Upper lobe of left lung (tissue), 6 donors: ENCODE results near the gene CD3D. TPM values are rescaled to one million over a fixed set of nuclear protein-coding genes. Genes with fewer than 3 reads are reported as not detected.

Experiments used
- ATAC-seq, 2 donors: fragments of 200-7000 bp; cut with Tn5 transposase; one replicate each; pipeline ENCODE4 v1.9.1; 2022; ENCODE audit warnings: mild to moderate bottlenecking in 2 of 2, moderate library complexity in 2 of 2; ENCODE audit not compliant: low FRiP score in 2 of 2
- DNase-seq, 2 donors: peaks; one replicate each; pipeline ENCODE4 v3.0.0-alpha.2; 2019 to 2020
- H3K27ac ChIP-seq, 4 donors: fragments of 200-600 bp; sonication (generic); one replicate each; pipeline ENCODE4 v1.5.1; 2016 to 2019
- H3K27me3 ChIP-seq, 4 donors: fragments of 200-600 bp; sonication (generic); one replicate each; pipeline ENCODE4 v1.5.1; 2017 to 2019
- H3K36me3 ChIP-seq, 4 donors: fragments of 200-600 bp; sonication (generic); one replicate each; pipeline ENCODE4 v1.5.1; 2016 to 2019
- H3K4me1 ChIP-seq, 4 donors: fragments of 200-600 bp; sonication (generic); one replicate each; pipeline ENCODE4 v1.5.1; 2018 to 2019
- H3K4me3 ChIP-seq, 4 donors: fragments of 200-600 bp; sonication (generic); one replicate each; pipeline ENCODE4 v1.5.1; 2017 to 2019; ENCODE audit warnings: mild to moderate bottlenecking in 2 of 4, moderate library complexity in 1 of 4
- H3K9me3 ChIP-seq, 4 donors: fragments of 200-600 bp; sonication (generic); one replicate each; pipeline ENCODE4 v1.5.1; 2018 to 2019
- CTCF ChIP-seq, 6 experiments: fragments of 450-650 bp in 4 of 6; fragments of 200-600 bp in 2 of 6; sonication (generic) in 2 of 6; IDR thresholded peaks; one replicate each; pipeline ENCODE4 v1.5.1; 2016 to 2019; ENCODE audit warnings: antibody characterized with exemption in 6 of 6
- EP300 ChIP-seq, 4 donors: sonication (generic); formaldehyde crosslinking; IDR thresholded peaks; one replicate each; pipeline ENCODE4 v1.5.1; 2017; ENCODE audit warnings: antibody characterized with exemption in 4 of 4, control low read depth in 2 of 4
- POLR2A ChIP-seq, 4 donors: fragments of 450-650 bp; IDR thresholded peaks; one replicate each; pipeline ENCODE4 v1.5.1; 2016 to 2017; ENCODE audit warnings: antibody characterized with exemption in 4 of 4, mild to moderate bottlenecking in 2 of 4
- POLR2AphosphoS5 ChIP-seq, 2 donors: sonication (generic); formaldehyde crosslinking; IDR thresholded peaks; one replicate each; pipeline ENCODE4 v1.5.1; 2017; ENCODE audit warnings: antibody characterized with exemption in 2 of 2
- WGBS, 2 donors: methylation state at CpG; one replicate each; pipeline ENCODE4 v1.1.5; 2017 to 2018; 5-methylcytosine and 5-hydroxymethylcytosine counted together
- total RNA-seq, 6 donors: library from RNA; depleted of rRNA in 4 of 6; stranded (reverse); fragments of >200 nt in 4 of 6; gene quantifications; one replicate each; pipeline versions ENCODE4 v1.1.0 to v1.2.1, GENCODE V29; 2016 to 2021
- donor health status: DM: no; HTN: no; CAD: no; lungs with moderate emphysema.
- donor health status: DM: no; HTN: yes; CAD: no; lungs with severe emphysema.

CD3D gene
- total RNA-seq, 6 donors from 2014 or later: 4.1 to 22.3 (median 7.6) TPM

DNA sequence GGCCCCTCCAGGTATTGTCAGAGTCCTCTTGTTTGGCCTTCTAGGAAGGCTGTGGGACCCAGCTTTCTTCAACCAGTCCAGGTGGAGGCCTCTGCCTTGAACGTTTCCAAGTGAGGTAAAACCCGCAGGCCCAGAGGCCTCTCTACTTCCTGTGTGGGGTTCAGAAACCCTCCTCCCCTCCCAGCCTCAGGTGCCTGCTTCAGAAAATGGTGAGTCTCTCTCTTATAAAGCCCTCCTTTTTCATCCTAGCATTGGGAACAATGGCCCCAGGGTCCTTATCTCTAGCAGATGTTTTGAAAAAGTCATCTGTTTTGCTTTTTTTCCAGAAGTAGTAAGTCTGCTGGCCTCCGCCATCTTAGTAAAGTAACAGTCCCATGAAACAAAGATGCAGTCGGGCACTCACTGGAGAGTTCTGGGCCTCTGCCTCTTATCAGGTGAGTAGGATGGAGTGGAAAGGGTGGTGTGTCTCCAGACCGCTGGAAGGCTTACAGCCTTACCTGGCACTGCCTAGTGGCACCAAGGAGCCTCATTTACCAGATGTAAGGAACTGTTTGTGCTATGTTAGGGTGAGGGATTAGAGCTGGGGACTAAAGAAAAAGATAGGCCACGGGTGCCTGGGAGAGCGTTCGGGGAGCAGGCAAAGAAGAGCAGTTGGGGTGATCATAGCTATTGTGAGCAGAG, 37.8 kb downstream of the CD3D start, which contains the start of gene CD3E:
TSS of gene CD3E (plus strand) at position 163 of the 681 bp plus-strand sequence. CDS start at position 386, 223 bp downstream.
- Histone ChIP-seq H3K36me3 (no peaks in the 10 kb centered on the region), H3K9me3 (no peaks in the 10 kb centered on the region), H3K4me3 (peak within 1 kb of the TSS in 3 of 4 donors; percentile 12 to 26 (median 25)), H3K27ac (peak within 1 kb of the TSS in 2 of 4 donors; percentile 21 to 53), H3K4me1 (no peaks in the 10 kb centered on the region), H3K27me3 (no peaks in the 10 kb centered on the region)
- no peak for TF ChIP-seq POLR2A (IDR thresholded peaks at IDR 0.05)
- no peak for TF ChIP-seq EP300 (IDR thresholded peaks at IDR 0.05)
- no peak for TF ChIP-seq POLR2AphosphoS5 (IDR thresholded peaks at IDR 0.05)
- TF ChIP-seq CTCF (IDR thresholded peaks at IDR 0.05): no peak
- 67 to 79% methylated on average over 8 of the region's 8 CpGs for WGBS, 2 donors
- no peak for ATAC-seq
- no peak for DNase-seq

- H3K27ac ChIP-seq: peak overlapping the region in 1 of 4 donors; percentile 53
- no peak for ATAC-seq
- 56 to 60% methylated on average over 1 of the region's 1 CpG for WGBS, 2 donors
- H3K27me3 ChIP-seq: no peaks in the 10 kb centered on the region
- H3K9me3 ChIP-seq: no peaks in the 10 kb centered on the region
- no peak overlapping the region for H3K4me3 ChIP-seq
- no peaks in the 10 kb centered on the region for H3K4me1 ChIP-seq
- DNase-seq: no peak
- H3K36me3 ChIP-seq: no peaks in the 10 kb centered on the region
- TF ChIP-seq CTCF (IDR thresholded peaks at IDR 0.05) (no peak), POLR2A (IDR thresholded peaks at IDR 0.05) (no peak)
These were observed 38.3 kb downstream of the CD3D start for GRCh38 chr11:118304227-118304567.

GRCh38 chr11:118301600-118302195, 40.8 kb downstream of the CD3D start:
- Histone ChIP-seq H3K36me3 (no peaks in the 10 kb centered on the region), H3K27ac (no peak overlapping the region), H3K4me1 (no peaks in the 10 kb centered on the region), H3K27me3 (no peaks in the 10 kb centered on the region), H3K9me3 (no peaks in the 10 kb centered on the region), H3K4me3 (no peak overlapping the region)
- no peak for TF ChIP-seq POLR2AphosphoS5 (IDR thresholded peaks at IDR 0.05)
- TF ChIP-seq POLR2A (IDR thresholded peaks at IDR 0.05): no peak
- TF ChIP-seq EP300 (IDR thresholded peaks at IDR 0.05): no peak
- no peak for TF ChIP-seq CTCF (IDR thresholded peaks at IDR 0.05)
- ATAC-seq: no peak
- WGBS, 2 donors: 77% methylated on average over 8 of the region's 8 CpGs
- no peak for DNase-seq

DNA sequence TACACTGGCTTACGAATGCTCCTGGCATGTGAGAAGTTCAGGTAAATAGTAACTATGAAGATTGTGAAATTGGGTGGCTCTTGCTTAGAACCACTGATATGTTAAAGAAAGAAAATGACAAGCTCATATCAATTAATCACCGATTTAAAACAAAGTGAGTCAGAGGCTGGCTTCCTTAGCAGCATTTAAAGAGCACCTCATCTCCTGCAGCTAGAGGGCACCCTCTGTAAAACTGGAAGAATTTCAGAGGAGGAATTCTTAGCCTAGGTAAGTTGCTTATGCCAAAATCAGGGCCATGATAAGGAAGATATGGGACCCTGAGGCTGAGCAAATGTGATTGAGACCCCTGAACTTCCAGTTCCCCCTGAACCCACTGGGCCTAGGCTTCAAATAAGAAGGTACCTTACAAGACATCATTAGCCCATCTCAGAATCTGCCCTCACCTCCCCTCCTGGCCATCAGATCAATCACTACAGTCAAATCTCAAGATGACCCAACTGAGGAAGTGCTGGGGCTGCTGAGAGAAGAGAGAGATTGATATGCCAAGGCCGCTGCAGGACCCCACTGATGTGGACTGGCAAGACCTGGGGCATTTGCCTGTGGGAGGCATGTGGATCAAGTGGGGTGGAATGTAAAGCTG, 46.6 kb downstream of the CD3D start:
- DNase-seq: peak in 1 of 2 donors; percentile 28
- no peaks in the 10 kb centered on the region for H3K36me3 ChIP-seq
- no peak overlapping the region for H3K27ac ChIP-seq
- peak in 1 of 2 donors; percentile 49 for ATAC-seq
- H3K27me3 ChIP-seq: no peaks in the 10 kb centered on the region
- WGBS, 2 donors: 53 to 56% methylated on average over 3 of the region's 3 CpGs
- H3K4me3 ChIP-seq: no peak overlapping the region
- TF ChIP-seq POLR2AphosphoS5 (IDR thresholded peaks at IDR 0.05) (no peak), CTCF (IDR thresholded peaks at IDR 0.05) (peak in 4 of 6 experiments; percentile 29 to 61 (median 56)), EP300 (IDR thresholded peaks at IDR 0.05) (no peak), POLR2A (IDR thresholded peaks at IDR 0.05) (no peak)
- no peaks in the 10 kb centered on the region for H3K4me1 ChIP-seq
- no peaks in the 10 kb centered on the region for H3K9me3 ChIP-seq
